A549 (cell line): ENCODE measurements around the gene CHST15. TPM values are rescaled to one million over a fixed set of nuclear protein-coding genes. Genes with fewer than 3 reads are reported as not detected.

Experiments used
- ATAC-seq, 2 experiments: fragments of 200-7000 bp in 1 of 2; fragments of >200 bp in 1 of 2; cut with Nextera tagmentation in 1 of 2; cut with Tn5 transposase in 1 of 2; 3 replicates each; pipeline versions ENCODE4 v1.8.0 to v1.9.1; 2018 to 2020; ENCODE audit warnings: mild to moderate bottlenecking in 1 of 2, moderate library complexity in 1 of 2
- CTCF ChIA-PET: fragments of 300-600 bp; sonication (Branson Sonifier 250); formaldehyde crosslinking; extraction: SDS; loops from one replicate; lab custom pipeline; 2021; ENCODE audit warnings: antibody characterized with exemption, inconsistent platforms; lab: Yijun Ruan, JAX
- POLR2A ChIA-PET: fragments of 350-600 bp; formaldehyde crosslinking; extraction: SDS; loops from one replicate; lab custom pipeline; 2021; ENCODE audit warnings: antibody characterized with exemption, inconsistent platforms; lab: Yijun Ruan, JAX
- DNase-seq, 2 experiments: peaks; one replicate each; pipeline versions ENCODE4 v3.0.0 to v3.0.0-alpha.2; 2011 to 2016; ENCODE audit warnings: low read depth in 1 of 2, low spot score in 1 of 2
- FAIRE-seq: peaks from 2 replicates; lab custom pipeline; 2011; peaks lifted over from hg19 to GRCh38; lab: Jason Lieb, UNC
- H3K27ac ChIP-seq, 2 experiments: fragments of >200 bp; sonication (Bioruptor Twin); formaldehyde crosslinking; 3 replicates each; pipeline ENCODE4 v1.5.1; 2016 to 2017
- H3K4me1 ChIP-seq: fragments of >200 bp; sonication (Bioruptor Twin); formaldehyde crosslinking; 3 replicates; pipeline ENCODE4 v1.6.1; 2016
- H3K4me2 ChIP-seq: fragments of >200 bp; sonication (Bioruptor Twin); formaldehyde crosslinking; 3 replicates; pipeline ENCODE4 v1.6.1; 2016
- H3K4me3 ChIP-seq: fragments of >200 bp; sonication (Bioruptor Twin); formaldehyde crosslinking; 3 replicates; pipeline ENCODE4 v1.5.1; 2016
- H3K9me3 ChIP-seq: fragments of >200 bp; sonication (Bioruptor Twin); formaldehyde crosslinking; 3 replicates; pipeline ENCODE4 v1.6.1; 2016
- BHLHE40 ChIP-seq: IDR thresholded peaks from 2 replicates; pipeline ENCODE4 v1.6.1; 2012; ENCODE audit warnings: low read depth, low read length, inconsistent platforms
- CBX2 ChIP-seq: fragments of 200-600 bp; sonication (generic); IDR thresholded peaks from 2 replicates; pipeline ENCODE4 v1.6.1; 2016; ENCODE audit warnings: low read depth, mild to moderate bottlenecking, borderline replicate concordance
- CBX8 ChIP-seq: fragments of 200-600 bp; sonication (generic); IDR thresholded peaks from 2 replicates; pipeline ENCODE4 v1.6.1; 2016
- EP300 ChIP-seq, 2 experiments: fragments of >200 bp; sonication (Bioruptor Twin); formaldehyde crosslinking; IDR thresholded peaks; 2 replicates in 1 of 2; 3 replicates in 1 of 2; pipeline ENCODE4 v1.6.1; 2016 to 2017
- FOSB ChIP-seq: fragments of 250-450 bp; sonication (Bioruptor Pico); IDR thresholded peaks from 2 replicates; pipeline ENCODE4 v1.5.0; 2020; ENCODE audit warnings: mild to moderate bottlenecking, moderate library complexity
- FOXS1 ChIP-seq: fragments of 250-450 bp; sonication (Bioruptor Pico); IDR thresholded peaks from 2 replicates; pipeline ENCODE4 v1.5.0; 2020; ENCODE audit warnings: mild to moderate bottlenecking, moderate library complexity
- GATA3 ChIP-seq: IDR thresholded peaks from 2 replicates; pipeline ENCODE4 v1.6.1; 2012; ENCODE audit warnings: borderline replicate concordance
- HOXB13 ChIP-seq: fragments of 250-450 bp; sonication (Bioruptor Pico); IDR thresholded peaks from 2 replicates; pipeline ENCODE4 v1.5.0; 2020; ENCODE audit warnings: low read depth, mild to moderate bottlenecking, moderate library complexity
- JUNB ChIP-seq: fragments of >200 bp; sonication (Bioruptor Twin); formaldehyde crosslinking; IDR thresholded peaks from 2 replicates; pipeline ENCODE4 v1.6.1; 2016
- MAX ChIP-seq: IDR thresholded peaks from 2 replicates; pipeline ENCODE4 v1.6.1; 2012
- MYC ChIP-seq: IDR thresholded peaks from 2 replicates; pipeline ENCODE4 v1.6.1; 2012; ENCODE audit warnings: mild to moderate bottlenecking, inconsistent platforms, low read length, improper control_type of control experiment, borderline replicate concordance
- NPAS2 ChIP-seq: fragments of 250-450 bp; sonication (Bioruptor Pico); IDR thresholded peaks from 2 replicates; pipeline ENCODE4 v1.8.0; 2022; ENCODE audit warnings: mild to moderate bottlenecking, moderate library complexity, borderline replicate concordance
- TFCP2L1 ChIP-seq: fragments of 250-450 bp; sonication (Bioruptor Pico); IDR thresholded peaks from 2 replicates; pipeline ENCODE4 v1.5.0; 2021; ENCODE audit warnings: mild to moderate bottlenecking
- USF2 ChIP-seq: fragments of 450-650 bp; IDR thresholded peaks from 2 replicates; pipeline ENCODE4 v1.6.1; 2014; ENCODE audit warnings: antibody characterized with exemption
- ZC3H11A ChIP-seq: fragments of 450-650 bp; IDR thresholded peaks from 2 replicates; pipeline ENCODE4 v1.6.1; 2014; ENCODE audit warnings: antibody characterized with exemption, mild to moderate bottlenecking
- WGBS: methylation state at CpG from one replicate; pipeline ENCODE4 v1.1.6; 2017; ENCODE audit errors: missing lambda C conversion rate; 5-methylcytosine and 5-hydroxymethylcytosine counted together
- polyA plus RNA-seq, 4 experiments: library from polyadenylated mRNA; depleted of rRNA in 3 of 4; stranded (reverse); fragments of >200 nt; fragmentation: RNase III in 1 of 4; extraction: RNeasy Plus Mini Kit Qiagen cat#74134 plus additional on column Dnase treatment in 1 of 4; gene quantifications; 2 replicates in 3 of 4; 3 replicates in 1 of 4; pipeline ENCODE4 v1.2.3, GENCODE V29; 2011 to 2017
- TF ChIP-seq, protein P1 (sequence below): fragments of 200-600 bp; sonication (generic); IDR thresholded peaks from 2 replicates; pipeline ENCODE4 v1.6.1; 2016; ENCODE audit warnings: antibody characterized with exemption, mild to moderate bottlenecking, moderate library complexity
- TF ChIP-seq, protein P2 (sequence below): fragments of >200 bp; sonication (Bioruptor Twin); formaldehyde crosslinking; IDR thresholded peaks from 3 replicates; pipeline ENCODE4 v1.5.1; 2016

Gene CHST15
- polyA plus RNA-seq, 2 of the 4 experiments (the other 2 are of a cell fraction): 5.1 to 10.3 TPM

GRCh38 chr10:124128811-124129145, 35.4 kb upstream of the CHST15 start:
- ATAC-seq (no peak), DNase-seq (no peak), FAIRE-seq (no peak)
- Histone ChIP-seq H3K4me3 (no peak overlapping the region), H3K4me1 (no peaks in the 10 kb centered on the region), H3K27ac (no peak overlapping the region), H3K9me3 (no peaks in the 10 kb centered on the region), H3K4me2 (no peak overlapping the region)
- ChIA-PET POLR2A (no interaction called here), CTCF (interaction anchor here (1.1 to 1.5 kb wide), 3 partner anchors 21 to 134 kb away, joined by 3 to 4 read pairs (median 3); no protein-coding TSS in a partner anchor)
- TF ChIP-seq CBX8 (no peak), ZC3H11A (no peak), FOSB (CRISPR knock-in tag) (no peak), FOXS1 (CRISPR knock-in tag) (no peak), JUNB (no peak), USF2 (no peak), HOXB13 (CRISPR knock-in tag) (no peak), MYC (no peak), BHLHE40 (no peak), MAX (no peak), NPAS2 (CRISPR knock-in tag) (no peak), TFCP2L1 (CRISPR knock-in tag) (no peak), GATA3 (no peak)
- TF ChIP-seq, protein P1, sequence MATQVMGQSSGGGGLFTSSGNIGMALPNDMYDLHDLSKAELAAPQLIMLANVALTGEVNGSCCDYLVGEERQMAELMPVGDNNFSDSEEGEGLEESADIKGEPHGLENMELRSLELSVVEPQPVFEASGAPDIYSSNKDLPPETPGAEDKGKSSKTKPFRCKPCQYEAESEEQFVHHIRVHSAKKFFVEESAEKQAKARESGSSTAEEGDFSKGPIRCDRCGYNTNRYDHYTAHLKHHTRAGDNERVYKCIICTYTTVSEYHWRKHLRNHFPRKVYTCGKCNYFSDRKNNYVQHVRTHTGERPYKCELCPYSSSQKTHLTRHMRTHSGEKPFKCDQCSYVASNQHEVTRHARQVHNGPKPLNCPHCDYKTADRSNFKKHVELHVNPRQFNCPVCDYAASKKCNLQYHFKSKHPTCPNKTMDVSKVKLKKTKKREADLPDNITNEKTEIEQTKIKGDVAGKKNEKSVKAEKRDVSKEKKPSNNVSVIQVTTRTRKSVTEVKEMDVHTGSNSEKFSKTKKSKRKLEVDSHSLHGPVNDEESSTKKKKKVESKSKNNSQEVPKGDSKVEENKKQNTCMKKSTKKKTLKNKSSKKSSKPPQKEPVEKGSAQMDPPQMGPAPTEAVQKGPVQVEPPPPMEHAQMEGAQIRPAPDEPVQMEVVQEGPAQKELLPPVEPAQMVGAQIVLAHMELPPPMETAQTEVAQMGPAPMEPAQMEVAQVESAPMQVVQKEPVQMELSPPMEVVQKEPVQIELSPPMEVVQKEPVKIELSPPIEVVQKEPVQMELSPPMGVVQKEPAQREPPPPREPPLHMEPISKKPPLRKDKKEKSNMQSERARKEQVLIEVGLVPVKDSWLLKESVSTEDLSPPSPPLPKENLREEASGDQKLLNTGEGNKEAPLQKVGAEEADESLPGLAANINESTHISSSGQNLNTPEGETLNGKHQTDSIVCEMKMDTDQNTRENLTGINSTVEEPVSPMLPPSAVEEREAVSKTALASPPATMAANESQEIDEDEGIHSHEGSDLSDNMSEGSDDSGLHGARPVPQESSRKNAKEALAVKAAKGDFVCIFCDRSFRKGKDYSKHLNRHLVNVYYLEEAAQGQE: no peak
- TF ChIP-seq, protein P2, sequence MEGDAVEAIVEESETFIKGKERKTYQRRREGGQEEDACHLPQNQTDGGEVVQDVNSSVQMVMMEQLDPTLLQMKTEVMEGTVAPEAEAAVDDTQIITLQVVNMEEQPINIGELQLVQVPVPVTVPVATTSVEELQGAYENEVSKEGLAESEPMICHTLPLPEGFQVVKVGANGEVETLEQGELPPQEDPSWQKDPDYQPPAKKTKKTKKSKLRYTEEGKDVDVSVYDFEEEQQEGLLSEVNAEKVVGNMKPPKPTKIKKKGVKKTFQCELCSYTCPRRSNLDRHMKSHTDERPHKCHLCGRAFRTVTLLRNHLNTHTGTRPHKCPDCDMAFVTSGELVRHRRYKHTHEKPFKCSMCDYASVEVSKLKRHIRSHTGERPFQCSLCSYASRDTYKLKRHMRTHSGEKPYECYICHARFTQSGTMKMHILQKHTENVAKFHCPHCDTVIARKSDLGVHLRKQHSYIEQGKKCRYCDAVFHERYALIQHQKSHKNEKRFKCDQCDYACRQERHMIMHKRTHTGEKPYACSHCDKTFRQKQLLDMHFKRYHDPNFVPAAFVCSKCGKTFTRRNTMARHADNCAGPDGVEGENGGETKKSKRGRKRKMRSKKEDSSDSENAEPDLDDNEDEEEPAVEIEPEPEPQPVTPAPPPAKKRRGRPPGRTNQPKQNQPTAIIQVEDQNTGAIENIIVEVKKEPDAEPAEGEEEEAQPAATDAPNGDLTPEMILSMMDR: no peak
- WGBS: 91% methylated on average over 5 of the region's 5 CpGs

- peak overlapping the region in 1 of 2 experiments; percentile 51; a peak in 2 of 6 replicates for H3K27ac ChIP-seq
- ATAC-seq (no peak), FAIRE-seq (no peak)
- no peaks in the 10 kb centered on the region for H3K4me1 ChIP-seq
- POLR2A ChIA-PET: no interaction called here
- no peak overlapping the region for H3K4me3 ChIP-seq
- TF ChIP-seq CBX2 (no peak), EP300 (IDR thresholded peaks at IDR 0.05) (no peak)
- TF ChIP-seq, all 56 proteins: peak for 0
- CTCF ChIA-PET: interaction anchor here (1.1 to 1.8 kb wide), 4 partner anchors 11 to 133 kb away, joined by 3 to 5 read pairs (median 4); no protein-coding TSS in a partner anchor
- no peak overlapping the region for H3K4me2 ChIP-seq
- H3K9me3 ChIP-seq: no peaks in the 10 kb centered on the region
- no peak for DNase-seq
- 87% methylated on average over 11 of the region's 14 CpGs for WGBS
Observed at GRCh38 chr10:124127965-124128810, 34.8 kb upstream of the CHST15 start.
